K562 (cell line): ENCODE data around the gene SLC4A2. TPM values are rescaled to one million over a fixed set of nuclear protein-coding genes. Genes with fewer than 3 reads are reported as not detected.

ENCODE experiments used
- BRF1 ChIP-seq: IDR thresholded peaks from 3 replicates; pipeline ENCODE4 v1.6.1; 2011; ENCODE audit warnings: borderline replicate concordance, mild to moderate bottlenecking; ENCODE audit not compliant: insufficient read length; ENCODE audit errors: extremely low read depth
- CEBPZ ChIP-seq: fragments of 150-350 bp; IDR thresholded peaks from 2 replicates; pipeline ENCODE4 v1.6.1; 2014; ENCODE audit warnings: low read depth, mild to moderate bottlenecking, low read length, borderline replicate concordance
- CUX1 ChIP-seq: fragments of 200-800 bp; sonication (Bioruptor generic); IDR thresholded peaks from 2 replicates; pipeline ENCODE4 v1.6.1; 2016; ENCODE audit warnings: missing genetic modification characterization, missing compliant biosample characterization
- DIDO1 ChIP-seq: fragments of 450-650 bp; IDR thresholded peaks from 2 replicates; pipeline ENCODE4 v1.6.1; 2016; ENCODE audit warnings: low read depth, missing biosample characterization, missing genetic modification characterization
- HOMEZ ChIP-seq: fragments of 250-450 bp; sonication (Bioruptor Pico); IDR thresholded peaks from 2 replicates; pipeline ENCODE4 v1.4.0; 2020; ENCODE audit warnings: mild to moderate bottlenecking, moderate library complexity
- KLF13 ChIP-seq: fragments of 450-650 bp; IDR thresholded peaks from 2 replicates; pipeline ENCODE4 v1.6.1; 2016; ENCODE audit warnings: missing genetic modification characterization, low read depth, mild to moderate bottlenecking, missing compliant biosample characterization, moderate library complexity, borderline replicate concordance
- LEF1 ChIP-seq: fragments of 450-650 bp; IDR thresholded peaks from 2 replicates; pipeline ENCODE4 v1.6.1; 2016; ENCODE audit warnings: mild to moderate bottlenecking
- RBM22 ChIP-seq: fragments of 200-400 bp; formaldehyde crosslinking; IDR thresholded peaks from 2 replicates; pipeline ENCODE4 v1.6.1; 2018; ENCODE audit warnings: low read length, low read depth; ENCODE audit not compliant: poor library complexity, severe bottlenecking
- SAP30 ChIP-seq: fragments of 200-600 bp; sonication (generic); IDR thresholded peaks from 2 replicates; pipeline ENCODE4 v1.6.1; 2012; ENCODE audit warnings: borderline replicate concordance, low read depth, mild to moderate bottlenecking, moderate library complexity, low read length, control low read depth, inconsistent platforms; ENCODE audit not compliant: insufficient read depth, poor library complexity, severe bottlenecking
- ZBTB7A ChIP-seq: IDR thresholded peaks from 2 replicates; pipeline ENCODE4 v1.6.1; 2011; ENCODE audit warnings: low read depth, mild to moderate bottlenecking, low read length, moderate library complexity, borderline replicate concordance; ENCODE audit not compliant: control insufficient read depth
- ZNF146 ChIP-seq: IDR thresholded peaks from one replicate; pipeline ENCODE4 v1.6.1; 2018; ENCODE audit warnings: missing compliant biosample characterization; ENCODE audit not compliant: unreplicated experiment
- polyA plus RNA-seq, 8 experiments: library from polyadenylated mRNA; depleted of rRNA in 4 of 8; stranded (reverse) in 5 of 8; unstranded in 3 of 8; fragments of >200 nt; fragmentation: Nextera tagmentation in 2 of 8; fragmentation: Illumina TruSeq in 1 of 8; extraction: Ambion mirVana in 2 of 8; extraction: Trizol in 1 of 8; gene quantifications; 2 replicates each; pipeline versions ENCODE4 v1.2.1 to v1.2.3, GENCODE V29; 2011 to 2014; ENCODE audit warnings: inconsistent platforms in 1 of 8, missing spikeins in 1 of 8
- total RNA-seq, 7 experiments: library from RNA; depleted of rRNA in 6 of 7; stranded (reverse); fragments of >200 nt in 6 of 7; fragmentation: Illumina TruSeq in 2 of 7; extraction: Trizol in 2 of 7; gene quantifications; 2 replicates each; pipeline versions ENCODE4 v1.2.1 to v1.2.3, GENCODE V29; 2011 to 2021; ENCODE audit warnings: low replicate concordance in 1 of 7
- TF ChIP-seq, protein P1 (sequence below): fragments of 450-650 bp; IDR thresholded peaks from 2 replicates; pipeline ENCODE4 v1.6.1; 2016; ENCODE audit warnings: borderline replicate concordance

The SLC4A2 gene
- total and polyA plus RNA-seq, 9 of the 15 experiments (the other 6 are each of a cell fraction or from before 2014, with no cell fraction given) = 11.4 to 375 (median 130) TPM

GRCh38 chr7:151038951-151039849 lies 20.2 kb upstream of the SLC4A2 start (continued):
- TF ChIP-seq HOMEZ (CRISPR knock-in tag) (no peak), BRF1 (no peak), ZNF146 (CRISPR knock-in tag) (no peak), CUX1 (CRISPR knock-in tag) (no peak), ZBTB7A (no peak), KLF13 (tag) (no peak), LEF1 (peak; percentile 84), SAP30 (no peak), CEBPZ (no peak), DIDO1 (no peak), RBM22 (no peak)
- TF ChIP-seq, protein P1, sequence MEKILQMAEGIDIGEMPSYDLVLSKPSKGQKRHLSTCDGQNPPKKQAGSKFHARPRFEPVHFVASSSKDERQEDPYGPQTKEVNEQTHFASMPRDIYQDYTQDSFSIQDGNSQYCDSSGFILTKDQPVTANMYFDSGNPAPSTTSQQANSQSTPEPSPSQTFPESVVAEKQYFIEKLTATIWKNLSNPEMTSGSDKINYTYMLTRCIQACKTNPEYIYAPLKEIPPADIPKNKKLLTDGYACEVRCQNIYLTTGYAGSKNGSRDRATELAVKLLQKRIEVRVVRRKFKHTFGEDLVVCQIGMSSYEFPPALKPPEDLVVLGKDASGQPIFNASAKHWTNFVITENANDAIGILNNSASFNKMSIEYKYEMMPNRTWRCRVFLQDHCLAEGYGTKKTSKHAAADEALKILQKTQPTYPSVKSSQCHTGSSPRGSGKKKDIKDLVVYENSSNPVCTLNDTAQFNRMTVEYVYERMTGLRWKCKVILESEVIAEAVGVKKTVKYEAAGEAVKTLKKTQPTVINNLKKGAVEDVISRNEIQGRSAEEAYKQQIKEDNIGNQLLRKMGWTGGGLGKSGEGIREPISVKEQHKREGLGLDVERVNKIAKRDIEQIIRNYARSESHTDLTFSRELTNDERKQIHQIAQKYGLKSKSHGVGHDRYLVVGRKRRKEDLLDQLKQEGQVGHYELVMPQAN = no peak
